GM23338 (cell line): ENCODE data around the gene ELAVL4.

Source experiments
- CREB1 ChIP-seq: fragments of 250-450 bp; sonication (Bioruptor Pico); IDR thresholded peaks from 2 replicates; pipeline ENCODE4 v1.5.0; 2020; ENCODE audit warnings: low read depth, mild to moderate bottlenecking, moderate library complexity
- CTCF ChIP-seq, 2 experiments: fragments of 200-600 bp in 1 of 2; sonication (generic) in 1 of 2; conservative IDR thresholded peaks; 2 replicates each; pipeline versions ENCODE4 v1.5.1 to v1.6.1; 2016 to 2017; ENCODE audit warnings: antibody characterized with exemption in 2 of 2, low read depth in 2 of 2, mild to moderate bottlenecking in 2 of 2, moderate library complexity in 1 of 2
- ETS1 ChIP-seq: IDR thresholded peaks from 2 replicates; pipeline ENCODE4 v1.6.1; 2016; ENCODE audit warnings: antibody characterized with exemption
- EZH2 ChIP-seq: fragments of 200-600 bp; sonication (generic); IDR thresholded peaks from one replicate; pipeline ENCODE4 v1.8.0; 2017; ENCODE audit warnings: antibody characterized with exemption, mild to moderate bottlenecking, low read depth; ENCODE audit not compliant: unreplicated experiment
- EZH2phosphoT487 ChIP-seq: fragments of 200-600 bp; sonication (generic); IDR thresholded peaks from one replicate; pipeline ENCODE4 v1.8.1; 2018; ENCODE audit warnings: antibody characterized with exemption; ENCODE audit not compliant: unreplicated experiment
- JUNB ChIP-seq: IDR thresholded peaks from one replicate; pipeline ENCODE4 v1.6.1; 2016; ENCODE audit warnings: antibody characterized with exemption; ENCODE audit not compliant: unreplicated experiment
- NANOG ChIP-seq: IDR thresholded peaks from 2 replicates; pipeline ENCODE4 v1.6.1; 2016; ENCODE audit warnings: antibody characterized with exemption, borderline replicate concordance
- POLR2AphosphoS5 ChIP-seq: IDR thresholded peaks from 2 replicates; pipeline ENCODE4 v1.6.1; 2016; ENCODE audit warnings: antibody characterized with exemption, low read depth
- REST ChIP-seq: IDR thresholded peaks from one replicate; pipeline ENCODE4 v1.6.1; 2018; ENCODE audit warnings: antibody characterized with exemption; ENCODE audit not compliant: unreplicated experiment
- STAT1 ChIP-seq: IDR thresholded peaks from one replicate; pipeline ENCODE4 v1.6.1; 2016; ENCODE audit warnings: antibody characterized with exemption; ENCODE audit not compliant: unreplicated experiment
- ZNF114 ChIP-seq: fragments of 250-450 bp; sonication (Bioruptor Pico); IDR thresholded peaks from 2 replicates; pipeline ENCODE4 v1.5.0; 2020; ENCODE audit warnings: mild to moderate bottlenecking, moderate library complexity
- ZNF331 ChIP-seq: fragments of 250-450 bp; sonication (Bioruptor Pico); IDR thresholded peaks from 2 replicates; pipeline ENCODE4 v1.5.0; 2020; ENCODE audit warnings: low read depth, mild to moderate bottlenecking, moderate library complexity
- ZNF462 ChIP-seq: fragments of 250-450 bp; sonication (Bioruptor Pico); IDR thresholded peaks from 2 replicates; pipeline ENCODE4 v1.5.0; 2020; ENCODE audit warnings: mild to moderate bottlenecking, moderate library complexity

GRCh38 chr1:50129201-50129600 is 20.5 kb downstream of the ELAVL4 start:
- TF ChIP-seq CTCF (conservative IDR thresholded peaks at IDR 0.05; ENCODE audit: low read depth in 2 of 2) (no peak), REST (no peak), EZH2 (no peak), CREB1 (no peak), POLR2AphosphoS5 (no peak), ZNF114 (no peak), EZH2phosphoT487 (no peak), ZNF331 (CRISPR knock-in tag) (no peak), STAT1 (no peak), NANOG (peak; percentile 26; the same call in 1 of the 2 replicates), JUNB (no peak), ETS1 (no peak), ZNF462 (no peak)
